Measurements from ENCODE around the gene ARMH3.
"Not testable (repeated sequence)": the region's sequence is repeated elsewhere in the genome, so short reads cannot be mapped to it uniquely, and the experiment has no call there.

ARMH3 gene

DNA sequence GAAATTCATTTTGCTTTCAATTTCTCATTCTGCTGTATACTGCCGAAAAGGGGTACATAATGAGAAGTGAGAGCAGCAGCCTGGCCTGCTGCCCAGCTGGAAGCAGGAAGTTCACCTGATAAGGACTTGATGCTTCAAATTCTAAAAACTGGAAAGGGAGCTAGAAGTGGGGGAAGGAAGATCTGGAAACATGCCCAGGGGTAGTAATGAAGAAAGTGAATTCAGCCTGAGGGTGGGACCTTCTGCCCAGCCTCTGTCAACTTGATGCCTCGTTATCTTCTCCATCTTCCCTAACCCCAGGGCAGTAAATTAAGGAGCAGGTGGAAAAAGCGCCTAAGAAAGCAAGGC, 69.4 kb downstream of the ARMH3 start:
- no peak for DNase-seq (ENCODE audit: low spot score)

- DNase-seq (ENCODE audit: low spot score), result not testable (repeated sequence)
Observed at GRCh38 chr10:101980677-101981076, 75.3 kb downstream of the ARMH3 start.

DNA sequence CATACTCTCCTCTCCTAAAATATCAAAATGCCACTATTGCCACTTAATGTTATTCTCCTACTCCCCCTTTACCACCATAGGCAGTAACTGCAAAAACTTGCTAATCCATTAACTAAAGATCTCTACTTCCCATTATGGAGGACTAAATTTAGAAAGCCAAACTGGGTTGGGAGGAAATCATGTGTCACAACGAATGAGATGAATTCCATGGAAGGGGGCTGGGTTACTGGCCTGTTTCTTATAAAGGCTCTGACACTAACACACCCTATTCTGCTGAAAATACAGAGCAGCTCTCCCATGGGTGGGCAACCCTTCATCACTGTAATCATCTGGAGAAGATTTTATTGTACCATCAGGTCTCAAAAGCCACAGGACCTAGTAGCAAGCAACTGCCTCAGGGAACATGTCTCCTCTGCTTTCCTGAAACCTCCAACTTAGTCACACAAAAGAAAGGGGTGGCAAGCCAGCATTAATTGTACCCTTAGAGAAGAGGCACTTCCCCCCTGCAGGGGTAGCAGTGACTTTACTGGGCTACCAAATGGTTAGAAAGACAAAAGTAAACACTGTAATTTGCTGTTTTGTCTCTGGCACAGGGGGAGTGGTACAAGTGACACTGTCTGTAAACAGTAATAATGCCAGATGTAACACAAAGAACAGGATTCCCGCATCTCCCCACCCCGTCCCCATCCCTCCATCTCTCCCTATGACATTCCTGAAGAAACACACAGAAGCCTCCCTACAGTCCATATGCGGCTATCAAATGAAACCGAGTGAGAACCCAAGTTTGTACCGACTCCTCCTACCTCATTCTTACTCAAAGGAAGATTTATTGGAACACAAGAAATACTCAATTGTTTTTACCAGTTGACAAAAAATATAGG, 81.6 kb downstream of the ARMH3 start:
- peak; percentile 40 for DNase-seq (ENCODE audit: low spot score)

DNA sequence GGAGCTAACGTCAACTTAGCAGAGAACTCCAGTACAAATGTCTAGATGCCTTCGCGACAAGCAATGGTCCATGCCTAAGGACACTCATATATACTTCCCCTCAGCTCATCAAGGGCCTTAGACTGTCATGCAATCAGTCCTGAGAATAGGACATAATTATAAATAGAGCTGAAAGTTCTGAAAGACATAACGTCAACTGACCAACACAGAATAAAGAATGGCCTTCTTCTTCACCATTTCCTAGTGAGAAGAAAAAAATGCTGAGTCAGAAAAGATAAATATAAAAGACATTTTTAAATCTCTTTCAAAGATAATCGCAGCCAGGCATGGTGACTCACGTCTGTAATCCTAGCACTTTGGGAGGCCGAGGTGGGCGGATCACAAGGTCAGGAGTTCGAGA, 83.2 kb downstream of the ARMH3 start:
- no peak for DNase-seq (ENCODE audit: low spot score)

DNA sequence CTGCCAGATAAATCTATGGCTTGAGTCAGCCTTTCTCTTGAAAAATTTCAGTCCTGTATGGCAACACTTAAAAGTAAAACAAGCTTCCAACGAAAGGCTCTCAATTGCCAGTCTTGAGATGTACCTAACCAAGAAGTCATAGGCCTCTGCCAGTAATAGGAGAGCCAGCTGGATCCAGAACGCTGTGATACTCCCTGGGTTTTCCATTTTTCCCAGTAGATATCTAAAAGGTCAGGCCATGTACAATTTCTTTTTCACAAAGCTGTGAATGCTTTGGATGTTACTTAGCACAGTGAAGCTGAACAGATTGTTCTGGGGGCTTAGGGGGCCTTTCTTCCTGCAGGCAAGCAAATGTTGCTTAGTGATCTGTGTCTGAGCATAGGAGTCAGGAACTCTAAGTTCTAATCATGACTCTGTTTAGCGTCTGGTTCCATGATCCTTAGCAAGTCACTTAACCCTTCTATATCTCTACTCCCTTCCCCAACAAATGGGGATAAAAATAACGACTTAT, 86.5 kb downstream of the ARMH3 start:
- no peak for DNase-seq (ENCODE audit: low spot score)

DNA sequence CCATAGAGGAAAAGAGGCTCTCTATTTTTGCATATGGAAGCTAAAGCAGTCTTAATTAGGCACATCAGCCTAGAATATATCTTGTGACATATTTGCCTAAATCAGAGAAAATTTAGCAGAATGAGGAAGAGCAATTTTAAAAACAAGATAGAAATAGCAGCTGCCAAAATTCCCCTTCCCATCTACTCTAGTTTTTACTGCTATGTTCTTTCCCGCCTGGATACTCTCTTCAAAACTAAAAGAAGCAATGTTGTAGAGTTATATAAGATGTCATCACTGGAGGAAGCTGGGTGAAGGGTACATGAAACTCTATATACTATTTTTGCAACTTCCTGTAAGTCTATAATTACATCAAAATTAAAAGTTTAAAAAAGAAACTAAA, 87.0 kb downstream of the ARMH3 start:
- DNase-seq (ENCODE audit: low spot score), result no peak

- no peak for DNase-seq (ENCODE audit: low spot score)
Observed at GRCh38 chr10:101968286-101968939, 87.6 kb downstream of the ARMH3 start.

DNA sequence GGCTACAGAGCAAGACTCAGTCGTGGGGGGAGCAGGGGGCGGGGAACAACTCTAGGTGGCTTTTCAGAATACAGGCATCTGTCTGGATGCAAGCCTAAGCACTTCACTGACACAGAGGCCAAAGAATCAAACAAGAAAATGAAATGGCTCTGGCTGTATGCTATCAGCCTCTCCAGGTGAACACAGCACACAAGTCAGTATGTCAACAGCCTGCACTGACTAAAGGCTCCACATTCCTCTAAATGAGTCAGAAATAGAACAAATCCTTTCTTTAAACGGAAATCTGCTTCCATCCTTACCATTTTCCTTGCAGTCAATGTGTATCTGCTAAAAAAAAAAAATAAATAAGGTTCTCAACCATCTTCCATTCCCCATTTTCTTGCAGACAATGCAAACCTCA, 88.3 kb downstream of the ARMH3 start:
- DNase-seq (ENCODE audit: low spot score), result peak; percentile 23

DNA sequence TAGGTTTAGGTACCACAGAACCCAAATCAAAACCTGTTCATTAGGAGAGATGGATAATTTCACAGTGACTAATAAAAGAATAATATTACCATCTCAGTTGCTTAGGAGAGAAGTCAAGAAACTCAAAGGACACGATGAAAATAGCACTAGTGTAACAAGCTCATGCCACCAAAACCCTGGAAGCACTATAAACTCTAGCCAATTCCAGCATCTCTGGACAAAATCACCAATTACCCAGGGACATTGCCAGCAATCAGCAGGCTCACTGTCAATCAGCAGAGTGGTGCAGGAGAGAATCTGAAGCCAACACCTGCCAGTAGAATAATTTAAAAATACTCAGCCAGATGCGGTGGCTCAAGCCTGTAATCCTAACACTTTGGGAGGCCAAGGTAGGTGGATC, 88.9 kb downstream of the ARMH3 start:
- DNase-seq (ENCODE audit: low spot score), result no peak

DNA sequence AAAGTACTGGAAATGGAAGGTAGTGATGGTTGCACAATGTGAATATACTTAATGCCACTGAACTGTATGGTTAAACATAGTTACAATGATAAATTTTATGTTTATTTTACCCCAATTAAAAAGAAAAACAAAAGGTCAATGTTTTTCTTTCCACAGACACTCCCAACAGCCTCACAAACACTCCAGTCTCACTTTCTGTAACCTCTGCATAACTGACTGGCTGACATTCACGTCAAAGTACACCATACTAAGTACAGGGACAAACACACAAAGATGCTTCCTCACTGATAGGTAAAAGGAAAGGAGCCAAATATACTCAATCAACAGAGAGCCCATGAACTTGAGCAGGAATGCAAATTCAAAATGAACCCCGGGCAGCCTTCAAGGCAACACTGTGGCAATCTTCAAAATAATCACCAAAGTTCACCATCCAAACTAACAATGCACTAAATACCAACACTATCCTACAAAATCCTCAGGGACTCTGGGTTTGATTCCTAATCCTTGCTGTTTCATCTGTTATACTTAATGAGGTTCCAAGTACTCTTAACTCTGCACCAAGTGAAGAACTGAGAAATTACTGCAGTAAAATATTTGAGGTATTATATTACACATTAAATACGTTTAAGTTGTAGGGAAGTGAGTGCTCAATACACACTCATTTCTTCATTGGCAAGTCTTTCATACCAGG, 90.8 kb downstream of the ARMH3 start:
- DNase-seq (ENCODE audit: low spot score), result no peak

DNA sequence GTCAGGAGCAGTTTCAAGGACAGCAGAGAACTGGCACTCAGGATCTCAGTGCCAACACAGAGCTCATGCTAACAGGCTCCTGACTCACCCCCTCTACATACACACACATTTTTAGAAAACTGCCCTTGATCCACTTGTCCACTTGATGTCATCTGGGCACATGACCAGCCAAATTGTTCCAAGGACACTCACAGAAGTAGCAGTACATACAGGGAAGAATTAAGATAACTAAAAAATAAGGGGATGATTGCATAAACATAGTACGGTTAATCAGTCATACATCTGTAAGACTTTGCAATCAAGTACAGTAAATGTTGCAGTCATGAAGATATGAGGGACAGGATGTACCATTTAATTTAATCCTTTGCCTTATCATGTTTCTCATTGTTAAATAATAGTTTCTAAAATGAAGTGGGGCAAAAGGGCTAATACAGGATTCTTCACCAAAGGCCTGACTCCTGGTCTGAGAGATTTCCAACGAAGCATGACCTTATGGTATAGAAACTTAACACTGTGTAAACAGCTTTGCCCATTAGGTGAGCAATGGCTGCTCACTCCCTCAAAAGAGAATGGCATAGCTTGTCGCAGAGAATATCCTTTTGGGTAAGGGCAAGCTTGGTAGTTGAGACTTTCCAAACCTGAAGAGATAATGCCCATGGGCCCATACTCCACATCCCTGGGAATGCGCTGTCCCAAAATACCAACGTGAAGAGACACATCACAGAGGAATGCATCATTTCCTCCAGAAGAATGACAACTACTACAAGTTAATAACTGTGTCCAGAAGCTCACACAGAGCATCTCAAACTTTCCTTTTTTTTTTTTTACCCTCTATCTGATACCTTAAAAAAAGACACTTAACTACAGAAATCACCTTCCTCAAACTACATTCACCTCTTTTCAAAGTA, 94.1 kb downstream of the ARMH3 start:
- peak; percentile 55 for DNase-seq (ENCODE audit: low spot score)

- DNase-seq (ENCODE audit: low spot score), result no peak
Observed at GRCh38 chr10:101960879-101961395, 95.0 kb downstream of the ARMH3 start.

DNA sequence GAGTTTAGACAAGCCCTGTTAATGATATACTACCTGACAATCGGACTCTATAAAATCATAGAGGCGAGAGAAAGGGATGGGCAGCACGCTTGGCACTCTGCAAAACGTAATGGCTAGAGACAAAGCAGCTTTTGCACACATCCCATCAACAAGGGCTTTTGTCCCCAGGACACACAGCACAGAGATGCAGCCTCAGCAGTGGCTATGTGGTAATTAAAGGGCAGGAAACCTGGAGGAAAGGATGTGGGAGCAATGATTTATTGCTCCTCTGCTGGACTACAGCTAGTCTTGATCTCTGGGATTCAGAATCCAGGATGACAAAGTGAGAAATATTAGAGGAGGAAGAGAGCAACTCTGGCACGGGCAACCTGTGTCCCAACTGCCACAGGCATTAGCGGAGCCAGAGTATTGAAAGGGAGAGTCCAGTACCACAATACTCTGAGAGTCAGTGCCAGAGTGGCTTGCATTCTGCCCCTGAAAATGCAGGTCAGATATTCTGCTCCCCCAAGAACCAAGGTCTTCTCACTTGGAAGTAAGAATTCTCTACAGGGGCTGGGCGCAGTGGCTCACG, 96.5 kb downstream of the ARMH3 start:
- DNase-seq (ENCODE audit: low spot score), result no peak

- no peak for DNase-seq (ENCODE audit: low spot score)
Observed at GRCh38 chr10:101958691-101959090, 97.3 kb downstream of the ARMH3 start.

DNA sequence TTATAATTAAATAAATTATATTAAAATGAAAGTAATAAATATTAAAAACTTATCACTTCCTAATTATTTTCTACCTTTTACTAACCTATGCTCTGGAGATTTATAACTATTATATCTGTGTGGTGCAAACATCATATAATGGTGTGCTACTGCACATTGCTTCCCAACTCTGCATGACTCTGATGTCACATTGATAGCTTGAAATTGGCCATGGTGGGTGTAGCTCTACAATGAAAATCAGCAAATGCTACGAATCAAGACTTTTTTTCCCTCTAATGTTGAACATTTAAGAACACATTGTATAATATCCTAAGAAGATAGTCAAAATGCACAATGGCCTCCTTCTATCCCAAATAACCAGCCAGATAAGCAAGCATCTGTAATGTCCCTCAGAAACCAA, 99.1 kb downstream of the ARMH3 start:
- no peak for DNase-seq (ENCODE audit: low spot score)

DNA sequence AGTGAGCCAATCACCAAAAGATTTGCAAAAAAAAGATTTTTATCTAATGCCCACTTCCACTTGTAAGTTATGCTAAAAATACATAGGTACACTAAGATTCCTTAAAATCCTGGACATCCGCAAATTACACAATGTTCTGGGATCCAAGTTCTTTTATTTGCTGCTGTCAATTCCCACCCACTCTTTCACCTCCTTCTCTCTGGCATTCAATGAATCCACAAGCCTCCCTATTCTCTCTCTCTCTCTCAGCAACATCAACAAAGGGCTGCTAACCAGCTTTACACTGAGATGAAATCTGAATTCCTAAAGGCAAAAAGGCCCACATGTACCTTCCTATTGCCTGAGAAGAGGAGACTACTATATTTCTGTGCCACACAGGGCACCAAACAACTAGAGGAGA, 99.9 kb downstream of the ARMH3 start:
- DNase-seq (ENCODE audit: low spot score), result no peak

- DNase-seq (ENCODE audit: low spot score), result no peak
Observed at GRCh38 chr10:101952191-101952590, 103.8 kb downstream of the ARMH3 start.

- no peak for DNase-seq (ENCODE audit: low spot score)
Observed at GRCh38 chr10:101950213-101950612, 105.8 kb downstream of the ARMH3 start.

- DNase-seq (ENCODE audit: low spot score), result peak; percentile 37
Observed at GRCh38 chr10:101941871-101942270, 114.1 kb downstream of the ARMH3 start.

GRCh38 chr10:101940916-101941315, 115.1 kb downstream of the ARMH3 start:
- no peak for DNase-seq (ENCODE audit: low spot score)

GRCh38 chr10:101939729-101940128, 116.2 kb downstream of the ARMH3 start:
- no peak for DNase-seq (ENCODE audit: low spot score)

Data from AG20443 (cell line).